Muscle of leg (tissue), 11 donors: Measurements from ENCODE around the gene ADGRF4. TPM values are rescaled to one million over a fixed set of nuclear protein-coding genes. Genes with fewer than 3 reads are reported as not detected.

Source experiments
- DNase-seq: peaks from one replicate; pipeline ENCODE4 v3.0.0; 2013
- H3K27ac ChIP-seq: one replicate; pipeline ENCODE4 v1.5.1; 2013; ENCODE audit warnings: mild to moderate bottlenecking, low read length, control low read depth
- H3K27me3 ChIP-seq: one replicate; pipeline ENCODE4 v1.6.1; 2013; ENCODE audit warnings: low read length; ENCODE audit not compliant: control insufficient read depth, insufficient read depth
- H3K36me3 ChIP-seq: one replicate; pipeline ENCODE4 v1.6.1; 2013; ENCODE audit warnings: low read length; ENCODE audit not compliant: control insufficient read depth, insufficient read depth
- H3K4me1 ChIP-seq: one replicate; pipeline ENCODE4 v1.6.1; 2013; ENCODE audit warnings: low read length; ENCODE audit not compliant: control insufficient read depth, insufficient read depth
- H3K4me3 ChIP-seq: one replicate; pipeline ENCODE4 v1.5.1; 2013; ENCODE audit warnings: low read length, control low read depth
- H3K9me3 ChIP-seq: replicated peaks from 2 replicates; pipeline ENCODE4 v1.6.1; 2013; ENCODE audit warnings: low read depth, low read length; ENCODE audit not compliant: control insufficient read depth
- WGBS: methylation state at CpG from one replicate; pipeline ENCODE4 v1.1.5; 2013; ENCODE audit warnings: missing lambda C conversion rate; ENCODE audit not compliant: insufficient coverage; 5-methylcytosine and 5-hydroxymethylcytosine counted together
- polyA plus RNA-seq, 8 donors: library from polyadenylated mRNA; unstranded; fragments of 120-200 nt; gene quantifications; one replicate each; pipeline versions ENCODE4 v1.2.1 to v1.2.3, GENCODE V29; 2013; ENCODE audit warnings: inconsistent platforms in 1 of 8, low replicate concordance in 1 of 8; ENCODE audit not compliant: insufficient read length in 8 of 8, insufficient read depth in 1 of 8
- total RNA-seq: library from RNA; stranded (reverse); fragments of 120-200 nt; gene quantifications from one replicate; pipeline ENCODE4 v1.2.4, GENCODE V29; 2013

ADGRF4 gene
- total and polyA plus RNA-seq, 9 donors = 0.04 to 0.70 (median 0.16) TPM; not detected in 4

DNA sequence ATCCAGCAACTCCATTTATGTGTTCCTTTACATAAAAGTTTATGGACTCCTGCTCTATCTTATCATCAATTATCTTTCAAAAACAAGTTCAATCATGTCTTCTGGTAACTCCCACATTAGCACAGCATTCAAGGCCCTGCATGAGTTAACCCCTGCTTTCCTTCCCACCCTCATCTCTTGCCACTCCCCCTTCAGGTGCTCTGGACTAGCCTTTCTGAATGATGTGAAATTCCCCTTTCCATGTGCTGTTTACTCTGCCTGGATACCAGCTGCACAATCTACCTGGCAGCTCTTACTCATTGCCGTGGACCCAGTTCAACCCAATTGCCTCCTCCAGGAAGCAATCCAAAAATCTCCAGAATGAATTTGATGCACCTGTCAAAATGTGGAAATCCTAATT lies 11.9 kb downstream of the ADGRF4 start:
- H3K4me1 ChIP-seq = no peaks in the 10 kb centered on the region
- no peaks in the 10 kb centered on the region for H3K36me3 ChIP-seq
- no peaks in the 10 kb centered on the region for H3K9me3 ChIP-seq
- H3K4me3 ChIP-seq = no peak overlapping the region
- no peak for DNase-seq
- 82% methylated on average over 1 of the region's 1 CpG for WGBS
- H3K27me3 ChIP-seq = no peaks in the 10 kb centered on the region
- H3K27ac ChIP-seq = no peak overlapping the region

- no peaks in the 10 kb centered on the region for H3K27me3 ChIP-seq
- no CpG with 5 or more reads among the region's 2 CpGs for WGBS
Measured at GRCh38 chr6:47713200-47713599, 14.8 kb downstream of the ADGRF4 start.

DNA sequence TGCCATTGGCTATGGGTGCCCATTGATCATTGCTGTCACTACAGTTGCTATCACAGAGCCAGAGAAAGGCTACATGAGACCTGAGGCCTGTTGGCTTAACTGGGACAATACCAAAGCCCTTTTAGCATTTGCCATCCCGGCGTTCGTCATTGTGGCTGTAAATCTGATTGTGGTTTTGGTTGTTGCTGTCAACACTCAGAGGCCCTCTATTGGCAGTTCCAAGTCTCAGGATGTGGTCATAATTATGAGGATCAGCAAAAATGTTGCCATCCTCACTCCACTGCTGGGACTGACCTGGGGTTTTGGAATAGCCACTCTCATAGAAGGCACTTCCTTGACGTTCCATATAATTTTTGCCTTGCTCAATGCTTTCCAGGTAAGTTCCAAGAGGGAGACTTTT lies 16.4 kb downstream of the ADGRF4 start:
- Histone ChIP-seq H3K27ac (no peak overlapping the region), H3K36me3 (no peaks in the 10 kb centered on the region), H3K4me1 (no peaks in the 10 kb centered on the region), H3K4me3 (no peak overlapping the region), H3K27me3 (no peaks in the 10 kb centered on the region), H3K9me3 (no peaks in the 10 kb centered on the region)
- no peak for DNase-seq
- WGBS = 86% methylated on average over 1 of the region's 4 CpGs

More at GRCh38 chr6:47713200-47713599, 14.8 kb downstream of the ADGRF4 start:
- Histone ChIP-seq H3K9me3 (no peaks in the 10 kb centered on the region), H3K4me1 (no peaks in the 10 kb centered on the region), H3K36me3 (no peaks in the 10 kb centered on the region), H3K27ac (no peak overlapping the region), H3K4me3 (no peak overlapping the region)
- no peak for DNase-seq

GRCh38 chr6:47715782-47716181 lies 17.4 kb downstream of the ADGRF4 start:
- H3K4me1 ChIP-seq = no peaks in the 10 kb centered on the region
- no peaks in the 10 kb centered on the region for H3K36me3 ChIP-seq
- H3K27ac ChIP-seq = no peak overlapping the region
- H3K4me3 ChIP-seq = no peak overlapping the region
- no peaks in the 10 kb centered on the region for H3K9me3 ChIP-seq
- DNase-seq = no peak
- H3K27me3 ChIP-seq = no peaks in the 10 kb centered on the region

- Histone ChIP-seq H3K9me3 (no peaks in the 10 kb centered on the region), H3K36me3 (no peaks in the 10 kb centered on the region), H3K27me3 (no peaks in the 10 kb centered on the region), H3K4me3 (no peak overlapping the region), H3K27ac (no peak overlapping the region), H3K4me1 (no peaks in the 10 kb centered on the region)
- DNase-seq = no peak
- no CpG with 5 or more reads among the region's 2 CpGs for WGBS
Measured at GRCh38 chr6:47716207-47716606, 17.8 kb downstream of the ADGRF4 start.

GRCh38 chr6:47718571-47718970 lies 20.2 kb downstream of the ADGRF4 start:
- H3K4me1 ChIP-seq = no peaks in the 10 kb centered on the region

DNA sequence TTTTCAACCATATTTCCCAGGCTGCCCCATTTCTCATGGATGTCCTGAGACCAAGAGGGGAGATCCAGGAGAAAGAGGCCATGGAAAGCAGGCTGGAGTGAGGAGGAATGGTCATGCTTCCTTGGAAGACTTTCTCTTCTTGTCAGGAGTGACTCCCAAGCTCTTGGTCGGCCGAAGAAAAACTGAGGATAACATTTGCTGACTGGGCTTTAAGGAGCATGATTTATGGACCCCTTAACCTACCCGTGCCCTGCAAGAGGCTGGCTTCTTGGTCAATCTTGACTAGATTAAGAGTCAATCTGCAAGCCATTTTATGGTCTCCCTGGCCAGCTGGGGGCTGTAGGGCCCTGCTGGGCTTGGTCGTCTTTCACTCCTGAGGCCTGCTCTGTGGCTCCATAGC lies 22.8 kb downstream of the ADGRF4 start:
- Histone ChIP-seq H3K27me3 (no peaks in the 10 kb centered on the region), H3K4me1 (no peaks in the 10 kb centered on the region), H3K9me3 (no peaks in the 10 kb centered on the region), H3K4me3 (no peak overlapping the region), H3K27ac (no peak overlapping the region), H3K36me3 (no peaks in the 10 kb centered on the region)
- WGBS = 46% methylated on average over 4 of the region's 4 CpGs
- no peak for DNase-seq

More at GRCh38 chr6:47718571-47718970, 20.2 kb downstream of the ADGRF4 start:
- no peak overlapping the region for H3K4me3 ChIP-seq
- H3K36me3 ChIP-seq = no peaks in the 10 kb centered on the region
- no peaks in the 10 kb centered on the region for H3K9me3 ChIP-seq
- no peaks in the 10 kb centered on the region for H3K27me3 ChIP-seq
- WGBS = no CpG with 5 or more reads among the region's 1 CpG
- no peak overlapping the region for H3K27ac ChIP-seq
- DNase-seq = no peak

- DNase-seq = no peak
- Histone ChIP-seq H3K27ac (no peak overlapping the region), H3K27me3 (no peaks in the 10 kb centered on the region), H3K9me3 (no peaks in the 10 kb centered on the region), H3K4me1 (no peaks in the 10 kb centered on the region), H3K4me3 (no peak overlapping the region), H3K36me3 (no peaks in the 10 kb centered on the region)
- no CpG with 5 or more reads among the region's 3 CpGs for WGBS
Measured at GRCh38 chr6:47722194-47722593, 23.8 kb downstream of the ADGRF4 start.

DNA sequence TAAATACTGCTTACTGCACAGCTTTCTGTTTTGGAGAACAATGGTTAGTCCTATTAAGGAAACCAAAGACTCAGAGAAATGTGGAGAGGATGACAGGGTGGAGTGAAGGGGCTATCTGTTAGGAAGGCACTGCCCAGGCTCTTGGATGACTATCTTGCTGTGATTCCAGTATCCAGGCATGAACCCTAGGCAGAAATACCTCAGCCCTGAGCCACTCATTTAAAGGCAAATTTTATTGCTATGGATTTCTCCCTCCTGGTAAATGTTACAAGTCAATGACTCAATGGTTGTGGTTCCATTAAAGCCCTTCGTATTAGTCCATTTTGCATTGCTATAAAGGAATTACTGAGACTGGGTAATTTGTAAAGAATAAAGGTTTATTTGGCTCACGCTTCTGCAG lies 25.9 kb downstream of the ADGRF4 start:
- Histone ChIP-seq H3K9me3 (no peaks in the 10 kb centered on the region), H3K27me3 (no peaks in the 10 kb centered on the region), H3K36me3 (no peaks in the 10 kb centered on the region), H3K4me3 (no peak overlapping the region), H3K4me1 (no peaks in the 10 kb centered on the region), H3K27ac (no peak overlapping the region)
- DNase-seq = no peak
- 85% methylated on average over 1 of the region's 2 CpGs for WGBS

- no peak overlapping the region for H3K27ac ChIP-seq
- no CpG with 5 or more reads among the region's 2 CpGs for WGBS
- H3K36me3 ChIP-seq = no peaks in the 10 kb centered on the region
- H3K9me3 ChIP-seq = no peaks in the 10 kb centered on the region
- no peak overlapping the region for H3K4me3 ChIP-seq
- no peaks in the 10 kb centered on the region for H3K27me3 ChIP-seq
- H3K4me1 ChIP-seq = no peaks in the 10 kb centered on the region
- no peak for DNase-seq
Measured at GRCh38 chr6:47727391-47727790, 29.0 kb downstream of the ADGRF4 start.

DNA sequence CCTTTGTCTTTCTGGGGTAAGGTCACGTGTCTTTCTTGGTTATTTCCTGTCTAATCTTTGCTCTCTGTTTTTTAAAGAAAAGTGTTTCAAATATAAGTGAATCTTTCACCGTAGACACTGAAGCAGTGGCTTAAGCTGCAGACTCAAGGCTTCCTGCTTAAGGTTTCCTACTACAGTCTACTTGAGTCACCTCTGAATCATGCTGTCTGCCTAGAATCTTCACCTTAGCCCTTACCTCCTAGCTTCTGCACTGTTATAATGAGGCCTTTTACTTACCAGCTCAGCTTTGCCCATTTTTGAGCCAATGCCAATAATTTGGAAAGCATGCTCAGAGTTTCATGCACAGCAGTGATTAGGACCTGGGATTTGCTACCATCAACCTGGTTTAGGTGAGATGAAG lies 30.6 kb downstream of the ADGRF4 start:
- H3K36me3 ChIP-seq = no peaks in the 10 kb centered on the region
- no peaks in the 10 kb centered on the region for H3K4me1 ChIP-seq
- DNase-seq = no peak
- H3K27me3 ChIP-seq = no peaks in the 10 kb centered on the region
- H3K9me3 ChIP-seq = no peaks in the 10 kb centered on the region
- H3K4me3 ChIP-seq = no peak overlapping the region
- no peak overlapping the region for H3K27ac ChIP-seq
- WGBS = no CpG with 5 or more reads among the region's 2 CpGs
